HG02970 (cell line): ENCODE data around the gene PIWIL1.

Experiments
- ATAC-seq: cut with Tn5 transposase; IDR thresholded peaks from one replicate; pipeline ENCODE4 v1.9.1; 2021; ENCODE audit warnings: mild to moderate bottlenecking, moderate library complexity, moderate number of reproducible peaks; ENCODE audit not compliant: unreplicated experiment, low FRiP score

Gene PIWIL1

GRCh38 chr12:130335517-130336392 is 1.9 kb upstream of the PIWIL1 start:
- no peak for ATAC-seq

- no peak for ATAC-seq
Observed at GRCh38 chr12:130336723-130337487, 782 bp upstream of the PIWIL1 start.

GRCh38 chr12:130338794-130339601 is 1.3 kb downstream of the PIWIL1 start:
- no peak for ATAC-seq

GRCh38 chr12:130339951-130340350 is 2.3 kb downstream of the PIWIL1 start:
- ATAC-seq, result no peak

DNA sequence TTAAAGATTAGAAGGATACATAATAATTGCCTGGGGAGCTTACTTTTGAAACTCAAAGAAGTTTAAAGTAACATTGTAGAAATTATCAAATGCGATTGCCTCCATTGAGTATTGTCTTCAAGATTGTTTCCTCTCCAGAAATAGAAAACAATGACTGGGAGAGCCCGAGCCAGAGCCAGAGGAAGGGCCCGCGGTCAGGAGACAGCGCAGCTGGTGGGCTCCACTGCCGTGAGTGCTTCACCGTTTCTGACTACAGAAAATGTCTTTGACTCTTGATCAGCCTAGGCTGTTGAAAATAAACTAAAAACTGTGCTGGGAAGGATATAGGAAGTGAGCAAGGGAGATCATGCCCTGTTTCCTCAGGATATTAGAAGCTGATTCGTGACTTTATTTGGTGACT is 4.8 kb downstream of the PIWIL1 start:
- no peak for ATAC-seq

GRCh38 chr12:130342842-130343241 is 5.2 kb downstream of the PIWIL1 start:
- no peak for ATAC-seq

- no peak for ATAC-seq
Observed at GRCh38 chr12:130344529-130344928, 6.8 kb downstream of the PIWIL1 start.

DNA sequence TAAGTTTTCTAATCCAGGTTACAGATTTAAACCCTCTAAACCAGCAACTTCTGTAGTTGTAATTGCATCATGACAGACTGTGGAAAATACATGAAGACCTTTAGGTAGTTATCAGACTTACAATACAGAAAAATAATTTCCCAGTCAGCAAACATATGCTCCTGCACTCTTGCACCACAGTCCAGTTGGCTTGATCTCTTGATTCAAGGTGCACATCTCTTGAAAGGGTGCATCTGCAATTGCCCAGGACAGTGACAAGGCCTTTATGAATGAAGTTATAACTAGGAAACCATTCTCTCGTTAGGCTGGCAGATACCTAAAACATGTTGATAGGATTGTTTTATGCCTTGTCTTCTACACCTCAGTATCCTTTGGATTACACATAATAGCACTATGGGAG is 7.6 kb downstream of the PIWIL1 start:
- no peak for ATAC-seq

GRCh38 chr12:130347588-130347987 is 9.9 kb downstream of the PIWIL1 start:
- ATAC-seq, result no peak

DNA sequence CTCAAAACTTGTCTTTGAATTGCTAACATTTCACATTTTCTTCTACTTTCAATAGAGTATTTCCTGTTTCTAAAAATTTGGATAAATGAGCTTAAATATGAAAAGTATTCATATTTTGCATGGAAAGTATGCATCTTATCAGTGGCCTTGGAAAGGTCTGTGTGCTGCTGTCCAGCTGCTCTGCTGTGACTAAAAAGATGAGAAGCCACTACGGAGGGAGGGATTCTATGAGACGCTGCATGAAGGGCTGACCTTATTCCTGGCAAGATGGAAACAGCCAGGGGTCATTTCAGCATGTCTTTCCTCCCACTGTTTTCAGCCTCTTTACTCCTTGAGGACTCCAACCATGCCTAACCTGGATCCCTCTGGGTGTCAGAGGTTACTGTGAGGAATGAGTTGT is 13.0 kb downstream of the PIWIL1 start:
- ATAC-seq, result no peak

DNA sequence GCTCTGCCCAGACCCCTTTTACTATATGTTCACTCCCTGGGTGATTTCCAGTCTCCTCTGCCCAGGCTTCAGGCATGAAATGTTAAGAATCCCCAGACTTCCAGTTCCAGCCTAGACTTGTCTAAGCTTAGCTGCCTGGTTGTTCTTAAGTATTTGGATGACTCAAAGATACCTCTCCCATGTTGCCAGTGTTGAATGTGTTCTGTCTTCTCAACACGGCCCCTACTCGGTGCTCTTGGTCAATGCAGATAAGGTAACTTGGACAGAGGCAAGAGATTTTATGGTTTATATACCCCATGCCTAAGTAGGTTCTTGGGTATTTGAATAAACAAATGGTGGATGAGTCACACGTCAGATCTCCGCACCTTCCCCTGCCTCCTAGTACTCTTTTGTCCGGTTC is 13.6 kb downstream of the PIWIL1 start:
- ATAC-seq, result no peak

DNA sequence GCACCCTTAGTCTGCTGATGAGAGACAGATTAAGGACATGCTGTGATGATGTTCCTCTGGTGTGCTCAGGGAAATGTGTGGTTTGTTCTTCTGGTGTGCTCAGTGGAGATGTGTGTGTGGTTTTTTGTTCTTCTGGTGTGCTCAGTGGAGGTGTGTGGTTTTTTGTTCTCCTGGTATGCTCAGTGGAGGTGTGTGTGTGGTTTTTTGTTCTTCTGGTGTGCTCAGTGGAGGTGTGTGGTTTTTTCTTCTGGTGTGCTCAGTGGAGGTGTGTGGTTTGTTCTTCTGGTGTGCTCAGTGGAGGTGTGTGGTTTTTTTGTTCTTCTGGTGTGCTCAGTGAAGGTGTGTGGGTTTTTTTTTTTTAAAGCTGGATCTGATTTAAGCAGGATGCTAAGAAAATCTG is 15.4 kb downstream of the PIWIL1 start:
- ATAC-seq, result no peak

- no peak for ATAC-seq
Observed at GRCh38 chr12:130354407-130354806, 16.7 kb downstream of the PIWIL1 start.

DNA sequence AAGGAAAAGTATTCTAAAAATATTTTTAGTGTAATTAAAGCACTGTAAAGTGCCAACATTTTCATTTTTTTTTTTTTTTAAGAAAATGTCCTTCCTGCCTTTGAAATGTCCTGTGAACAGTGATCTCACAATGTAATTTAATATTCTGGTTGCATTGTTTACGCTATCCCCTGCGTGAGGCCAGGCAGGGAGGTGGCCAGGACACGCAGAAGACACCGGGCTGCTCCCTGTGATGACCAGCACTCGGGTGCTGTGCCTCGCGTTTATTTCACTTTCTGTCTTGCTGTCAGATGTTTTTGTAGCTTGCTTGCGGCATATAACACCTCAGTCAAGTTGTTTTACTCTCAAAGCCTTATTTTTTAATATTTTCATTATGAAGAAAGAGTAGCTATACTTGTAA is 18.5 kb downstream of the PIWIL1 start:
- no peak for ATAC-seq

GRCh38 chr12:130357241-130357640 is 19.6 kb downstream of the PIWIL1 start:
- ATAC-seq, result no peak

DNA sequence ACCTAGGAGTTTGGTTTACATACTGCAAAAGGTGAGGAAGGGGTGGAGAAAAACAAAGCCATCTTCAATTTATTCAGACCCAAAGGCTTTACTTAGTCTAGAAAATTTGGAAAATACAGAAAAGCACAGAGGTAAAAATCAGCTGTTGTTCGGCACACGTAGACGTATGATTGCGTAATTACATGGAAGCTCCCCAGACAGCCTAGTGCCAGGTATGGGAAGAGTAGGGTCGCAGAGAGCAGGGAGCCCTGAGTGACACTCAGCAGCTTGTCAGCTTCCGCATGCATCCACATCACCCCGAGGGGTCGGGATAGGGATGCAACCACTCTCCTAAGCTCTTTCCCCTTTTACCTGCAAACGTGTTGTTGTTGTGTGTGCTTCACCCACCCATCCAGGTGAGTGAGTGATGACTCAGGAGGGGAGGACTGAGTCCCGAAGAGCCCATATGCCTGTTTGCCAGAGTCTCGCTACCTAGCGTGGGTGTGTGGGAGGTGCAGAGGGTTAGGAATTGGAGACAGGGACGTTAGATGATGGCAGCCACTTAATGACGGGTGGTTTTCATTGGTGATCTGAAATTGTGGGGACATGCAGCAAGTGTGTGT is 20.1 kb downstream of the PIWIL1 start:
- no peak for ATAC-seq

DNA sequence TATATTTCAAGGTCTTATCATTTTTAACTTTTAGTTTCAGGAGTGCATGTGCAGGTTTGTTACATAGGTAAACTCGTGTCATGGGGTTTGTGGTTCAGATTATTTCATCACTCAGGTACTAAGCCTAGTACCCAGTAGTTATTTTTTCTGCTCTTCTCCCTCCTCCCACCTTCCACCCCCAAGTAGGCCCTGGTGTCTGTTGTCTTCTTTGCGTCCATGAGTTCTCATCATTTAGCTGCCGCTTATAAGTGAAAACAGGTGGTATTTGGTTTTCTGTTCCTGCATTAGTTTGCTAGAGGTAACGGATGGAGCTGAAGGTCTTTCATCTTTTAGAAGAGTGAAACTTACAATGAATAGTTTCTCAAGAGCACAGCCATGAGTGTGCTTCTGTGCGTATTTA is 24.4 kb downstream of the PIWIL1 start:
- ATAC-seq, result no peak

GRCh38 chr12:130364578-130364977 is 26.9 kb downstream of the PIWIL1 start:
- no peak for ATAC-seq

DNA sequence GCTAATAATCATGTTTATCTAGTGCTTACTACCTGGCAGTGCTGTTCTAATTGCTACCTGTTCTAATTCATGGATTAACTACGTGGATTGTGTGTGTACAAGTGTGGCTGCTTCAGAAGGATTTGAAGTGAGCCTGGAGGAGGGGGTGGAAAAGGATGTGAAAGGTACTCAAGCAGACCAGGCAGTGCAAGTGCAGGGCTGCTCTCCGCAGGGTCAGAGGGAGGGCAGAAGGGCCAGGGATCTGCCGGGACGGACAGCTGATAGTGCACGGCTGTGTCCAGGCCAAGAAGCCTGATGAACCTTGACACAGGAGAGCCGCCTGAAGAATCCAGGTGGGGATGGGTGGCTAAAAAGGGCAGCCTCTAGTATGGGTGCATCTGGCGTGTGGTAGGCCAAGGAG is 28.5 kb downstream of the PIWIL1 start:
- no peak for ATAC-seq

- no peak for ATAC-seq
Observed at GRCh38 chr12:130367003-130367402, 29.3 kb downstream of the PIWIL1 start.

- ATAC-seq, result no peak
Observed at GRCh38 chr12:130367523-130367922, 29.8 kb downstream of the PIWIL1 start.
